ENCODE measurements around the gene MCM3AP. TPM values are rescaled to one million over a fixed set of nuclear protein-coding genes. Genes with fewer than 3 reads are reported as not detected.

The MCM3AP gene
- total RNA-seq, 1 experiment from 2014 or later: 88.4 TPM

GRCh38 chr21:46295177-46295770, 9.9 kb upstream of the MCM3AP start:
- RAD21 ChIA-PET (ENCODE audit: low non-redundant PET in 1 of 2, low total read pairs in 2 of 2, uncharacterized antibody in 2 of 2, unreplicated experiment in 2 of 2): no interaction called here
- Histone ChIP-seq H3K9me2 (ENCODE audit: insufficient read depth) (no peaks in the 10 kb centered on the region), H3K4me3 (replicated peaks in 1 of 2; ENCODE audit: low read depth in 1 of 2, low read length in 2 of 2) (no peak overlapping the region), H2AFZ (ENCODE audit: low read depth, low read length, poor library complexity, severe bottlenecking) (no peak overlapping the region), H3K4me2 (ENCODE audit: low read length) (no peak overlapping the region), H3K27ac (ENCODE audit: low read depth, low read length) (no peak overlapping the region), H3K4me1 (ENCODE audit: control insufficient read depth in 1 of 2, insufficient read depth in 2 of 2, low read length in 2 of 2) (no peaks in the 10 kb centered on the region), H3K9me3 (ENCODE audit: control insufficient read depth in 1 of 2, insufficient read depth in 1 of 2, low read depth in 1 of 2, low read length in 2 of 2) (no peaks in the 10 kb centered on the region), H3K9ac (ENCODE audit: low read length) (no peak overlapping the region), H3K79me2 (ENCODE audit: insufficient read depth, low read length) (no peaks in the 10 kb centered on the region), H3K27me3 (ENCODE audit: insufficient read depth, low read length) (no peaks in the 10 kb centered on the region), H4K20me1 (ENCODE audit: insufficient read depth) (no peaks in the 10 kb centered on the region), H3K36me3 (ENCODE audit: control insufficient read depth in 1 of 2, insufficient read depth in 2 of 2, low read length in 2 of 2) (peaks cover 2 to 10% of the 10 kb centered on the region in 2 experiments; a peak in 2 of 4 replicates)
- no peak for ATAC-seq
- no peak for DNase-seq (ENCODE audit: low read depth, low spot score)
- BruUV-seq (replicated peaks): no TSS peak
- POLR2A ChIA-PET: no interaction called here
- TF ChIP-seq EZH2 (IDR thresholded peaks at IDR 0.05): no peak
- TF ChIP-seq RAD21 (IDR thresholded peaks at IDR 0.05; ENCODE audit: low read depth): no peak
- TF ChIP-seq ZBTB33 (IDR thresholded peaks at IDR 0.05; ENCODE audit: extremely low read depth, insufficient replicate concordance, low read length): no peak
- TF ChIP-seq SIN3A (IDR thresholded peaks at IDR 0.05; ENCODE audit: low read depth): no peak
- TF ChIP-seq ELF1 (IDR thresholded peaks at IDR 0.05; ENCODE audit: borderline replicate concordance, low read depth): no peak
- TF ChIP-seq CTCF (IDR thresholded peaks at IDR 0.05 in 2 of 3, conservative IDR thresholded peaks at IDR 0.05 in 1 of 3; ENCODE audit: borderline replicate concordance in 1 of 3, insufficient read depth in 1 of 3, low read depth in 2 of 3, low read length in 2 of 3): no peak
- TF ChIP-seq EGR1 (IDR thresholded peaks at IDR 0.05; ENCODE audit: low read depth): no peak
- TF ChIP-seq ZNF274 (IDR thresholded peaks at IDR 0.05; ENCODE audit: low read depth, low read length): no peak
- no peak for TF ChIP-seq ATF3 (IDR thresholded peaks at IDR 0.05)
- no peak for TF ChIP-seq ZFX (IDR thresholded peaks at IDR 0.05)
- TF ChIP-seq FOSL1 (IDR thresholded peaks at IDR 0.05; ENCODE audit: low read depth): no peak
- TF ChIP-seq REST (IDR thresholded peaks at IDR 0.05; ENCODE audit: low read depth): no peak
- TF ChIP-seq TCF7L2 (IDR thresholded peaks at IDR 0.05; ENCODE audit: borderline replicate concordance, extremely low read depth, insufficient read depth, insufficient read length): no peak
- TF ChIP-seq CBX3 (IDR thresholded peaks at IDR 0.05; ENCODE audit: low read depth): no peak
- TF ChIP-seq YY1 (IDR thresholded peaks at IDR 0.05; ENCODE audit: extremely low read depth, insufficient replicate concordance, low read depth, low read length): no peak
- no peak for TF ChIP-seq POLR2AphosphoS5 (IDR thresholded peaks at IDR 0.05; ENCODE audit: low read depth, low read length)
- TF ChIP-seq MAX (IDR thresholded peaks at IDR 0.05): no peak
- no peak for TF ChIP-seq SP1 (IDR thresholded peaks at IDR 0.05; ENCODE audit: low read depth)
- TF ChIP-seq CEBPB (IDR thresholded peaks at IDR 0.05; ENCODE audit: low read depth): no peak
- no peak for TF ChIP-seq EZH2phosphoT487 (IDR thresholded peaks at IDR 0.05; ENCODE audit: borderline replicate concordance)
- intact Hi-C loops (cut with micrococcal nuclease): no loop called here
- CTCF ChIA-PET: no interaction called here
